HG02884 (cell line): ENCODE measurements around the gene SCNN1A.
A peak's percentile ranks its signal among the peaks of the same experiment; 100 is the strongest.

ENCODE experiments used
- ATAC-seq: cut with Tn5 transposase; IDR thresholded peaks from one replicate; pipeline ENCODE4 v1.9.1; 2021; ENCODE audit warnings: mild to moderate bottlenecking, moderate library complexity; ENCODE audit not compliant: unreplicated experiment

Gene SCNN1A

GRCh38 chr12:6322352-6322751 is 53.0 kb downstream of the SCNN1A start:
- ATAC-seq: no peak

- ATAC-seq: no peak
These were observed 53.5 kb downstream of the SCNN1A start for GRCh38 chr12:6321905-6322304.

GRCh38 chr12:6319446-6319845 is 55.9 kb downstream of the SCNN1A start:
- ATAC-seq: no peak

GRCh38 chr12:6318440-6318879 is 56.9 kb downstream of the SCNN1A start:
- ATAC-seq: no peak

GRCh38 chr12:6317693-6318439 is 57.5 kb downstream of the SCNN1A start:
- ATAC-seq: no peak

GRCh38 chr12:6316921-6317692 is 58.3 kb downstream of the SCNN1A start:
- ATAC-seq: no peak

- ATAC-seq: no peak
These were observed 59.4 kb downstream of the SCNN1A start for GRCh38 chr12:6315704-6316597.

GRCh38 chr12:6315184-6315583 is 60.2 kb downstream of the SCNN1A start:
- no peak for ATAC-seq

- no peak for ATAC-seq
These were observed 60.6 kb downstream of the SCNN1A start for GRCh38 chr12:6314776-6315175.

GRCh38 chr12:6313326-6313940 is 61.9 kb downstream of the SCNN1A start:
- ATAC-seq: no peak

GRCh38 chr12:6312529-6313325 is 62.6 kb downstream of the SCNN1A start:
- ATAC-seq: peak; percentile 69

GRCh38 chr12:6311822-6312528 is 63.4 kb downstream of the SCNN1A start:
- ATAC-seq: no peak

- no peak for ATAC-seq
These were observed 64.4 kb downstream of the SCNN1A start for GRCh38 chr12:6310771-6311610.

- no peak for ATAC-seq
These were observed 67.8 kb downstream of the SCNN1A start for GRCh38 chr12:6307529-6307928.

GRCh38 chr12:6306599-6307220 is 68.7 kb downstream of the SCNN1A start:
- ATAC-seq: no peak

GRCh38 chr12:6306151-6306550 is 69.2 kb downstream of the SCNN1A start:
- ATAC-seq: no peak

- ATAC-seq: no peak
These were observed 72.3 kb downstream of the SCNN1A start for GRCh38 chr12:6303071-6303470.

- no peak for ATAC-seq
These were observed 72.7 kb downstream of the SCNN1A start for GRCh38 chr12:6302621-6303020.
